Duodenal mucosa (tissue), 2 donors: ENCODE results near the gene AKAP6.

ENCODE experiments used
- H3K27ac ChIP-seq: one replicate; pipeline ENCODE4 v1.7.0; 2013; ENCODE audit warnings: low read depth, low read length
- H3K27me3 ChIP-seq, 2 donors: one replicate each; pipeline ENCODE4 v1.7.0; 2013; ENCODE audit warnings: low read length in 2 of 2, control low read depth in 1 of 2; ENCODE audit not compliant: insufficient read depth in 2 of 2, control insufficient read depth in 1 of 2
- H3K36me3 ChIP-seq, 2 donors: one replicate each; pipeline ENCODE4 v1.7.0; 2013; ENCODE audit warnings: low read length in 2 of 2, control low read depth in 1 of 2; ENCODE audit not compliant: insufficient read depth in 2 of 2, control insufficient read depth in 1 of 2
- H3K4me1 ChIP-seq, 2 donors: one replicate each; pipeline ENCODE4 v1.7.0; 2013; ENCODE audit warnings: low read length in 2 of 2, control low read depth in 1 of 2; ENCODE audit not compliant: insufficient read depth in 2 of 2, control insufficient read depth in 1 of 2
- H3K4me3 ChIP-seq, 2 donors: one replicate each; pipeline ENCODE4 v1.7.0; 2013; ENCODE audit warnings: low read length in 2 of 2, low read depth in 1 of 2
- H3K9ac ChIP-seq, 2 donors: one replicate each; pipeline ENCODE4 v1.7.0; 2013; ENCODE audit warnings: low read length in 2 of 2, low read depth in 1 of 2
- H3K9me3 ChIP-seq, 2 donors: one replicate each; pipeline ENCODE4 v1.7.0; 2013; ENCODE audit warnings: low read length in 2 of 2, control low read depth in 1 of 2; ENCODE audit not compliant: control insufficient read depth in 1 of 2

The AKAP6 gene

DNA sequence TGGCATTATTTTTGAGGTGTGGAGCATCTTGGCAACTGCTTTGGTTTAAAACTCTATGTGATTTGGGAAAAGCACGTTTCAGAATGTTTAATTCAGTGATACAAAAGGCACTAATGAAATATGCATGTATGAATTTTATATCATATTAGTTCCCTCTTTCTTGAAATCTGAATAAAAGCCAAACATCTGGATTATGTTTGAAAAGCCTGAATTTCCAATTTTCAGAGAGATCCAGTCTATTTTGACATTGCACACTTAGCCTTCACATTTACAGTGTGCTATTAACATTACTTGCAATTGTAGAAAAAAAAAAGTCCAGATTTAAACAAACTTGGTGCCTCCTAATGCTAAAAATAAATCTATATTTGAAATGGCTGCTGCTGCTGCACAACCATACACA lies 390.5 kb downstream of the AKAP6 start:
- H3K4me3 ChIP-seq = no peak overlapping the region
- no peak overlapping the region for H3K9ac ChIP-seq
- H3K27ac ChIP-seq = no peak overlapping the region
- H3K9me3 ChIP-seq = no peaks in the 10 kb centered on the region
- no peaks in the 10 kb centered on the region for H3K4me1 ChIP-seq
- no peaks in the 10 kb centered on the region for H3K36me3 ChIP-seq
- H3K27me3 ChIP-seq = no peaks in the 10 kb centered on the region

- Histone ChIP-seq H3K27ac (no peak overlapping the region), H3K4me1 (no peaks in the 10 kb centered on the region)
These were observed 391.8 kb downstream of the AKAP6 start for GRCh38 chr14:32720927-32721326.

GRCh38 chr14:32722631-32723183 lies 393.6 kb downstream of the AKAP6 start:
- Histone ChIP-seq H3K4me1 (no peaks in the 10 kb centered on the region), H3K27me3 (no peaks in the 10 kb centered on the region), H3K9ac (no peak overlapping the region), H3K9me3 (no peaks in the 10 kb centered on the region), H3K36me3 (no peaks in the 10 kb centered on the region), H3K27ac (no peak overlapping the region), H3K4me3 (no peak overlapping the region)

More at GRCh38 chr14:32720927-32721326, 391.8 kb downstream of the AKAP6 start:
- no peaks in the 10 kb centered on the region for H3K36me3 ChIP-seq
- H3K9ac ChIP-seq = no peak overlapping the region
- no peak overlapping the region for H3K4me3 ChIP-seq
- no peaks in the 10 kb centered on the region for H3K27me3 ChIP-seq
- H3K9me3 ChIP-seq = no peaks in the 10 kb centered on the region

- Histone ChIP-seq H3K4me3 (no peak overlapping the region), H3K9me3 (no peaks in the 10 kb centered on the region), H3K27me3 (no peaks in the 10 kb centered on the region), H3K9ac (no peak overlapping the region), H3K4me1 (no peaks in the 10 kb centered on the region), H3K36me3 (no peaks in the 10 kb centered on the region), H3K27ac (no peak overlapping the region)
These were observed 395.9 kb downstream of the AKAP6 start for GRCh38 chr14:32724867-32725471.

GRCh38 chr14:32726516-32726915 lies 397.4 kb downstream of the AKAP6 start:
- Histone ChIP-seq H3K9ac (no peak overlapping the region), H3K36me3 (no peaks in the 10 kb centered on the region), H3K9me3 (no peaks in the 10 kb centered on the region), H3K4me3 (no peak overlapping the region), H3K4me1 (no peaks in the 10 kb centered on the region), H3K27me3 (no peaks in the 10 kb centered on the region), H3K27ac (no peak overlapping the region)

- Histone ChIP-seq H3K4me1 (no peaks in the 10 kb centered on the region), H3K4me3 (no peak overlapping the region), H3K9me3 (no peaks in the 10 kb centered on the region), H3K9ac (no peak overlapping the region), H3K27ac (no peak overlapping the region), H3K36me3 (no peaks in the 10 kb centered on the region), H3K27me3 (no peaks in the 10 kb centered on the region)
These were observed 398.7 kb downstream of the AKAP6 start for GRCh38 chr14:32727832-32728231.

DNA sequence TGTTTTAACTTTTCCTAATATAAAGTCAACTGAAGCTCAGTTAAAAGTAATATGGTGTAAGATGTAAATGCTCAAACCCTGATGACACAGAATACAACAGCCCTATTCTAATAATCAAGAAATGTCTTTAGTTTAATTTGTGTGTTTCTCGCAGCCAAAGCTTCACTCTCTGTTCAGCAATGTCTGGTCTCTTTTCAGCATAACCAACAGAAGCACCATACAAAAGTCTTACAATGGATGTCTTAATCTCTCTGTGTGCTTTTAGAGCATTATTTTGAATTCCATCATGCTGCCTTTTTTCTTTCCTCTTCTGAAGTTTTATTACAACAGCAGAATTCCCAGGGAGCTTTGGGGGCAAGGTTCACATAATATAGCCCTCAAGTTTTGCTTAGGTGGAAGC lies 399.4 kb downstream of the AKAP6 start:
- H3K4me3 ChIP-seq = no peak overlapping the region
- no peaks in the 10 kb centered on the region for H3K27me3 ChIP-seq
- H3K36me3 ChIP-seq = no peaks in the 10 kb centered on the region
- no peak overlapping the region for H3K9ac ChIP-seq
- H3K27ac ChIP-seq = no peak overlapping the region
- H3K4me1 ChIP-seq = no peaks in the 10 kb centered on the region
- no peaks in the 10 kb centered on the region for H3K9me3 ChIP-seq

GRCh38 chr14:32728976-32729375 lies 399.9 kb downstream of the AKAP6 start:
- H3K27ac ChIP-seq = no peak overlapping the region
- no peaks in the 10 kb centered on the region for H3K4me1 ChIP-seq
- no peaks in the 10 kb centered on the region for H3K27me3 ChIP-seq
- no peak overlapping the region for H3K4me3 ChIP-seq
- H3K36me3 ChIP-seq = no peaks in the 10 kb centered on the region
- H3K9ac ChIP-seq = no peak overlapping the region
- H3K9me3 ChIP-seq = no peaks in the 10 kb centered on the region

- no peaks in the 10 kb centered on the region for H3K9me3 ChIP-seq
- no peak overlapping the region for H3K27ac ChIP-seq
- no peak overlapping the region for H3K9ac ChIP-seq
- no peaks in the 10 kb centered on the region for H3K27me3 ChIP-seq
- H3K36me3 ChIP-seq = no peaks in the 10 kb centered on the region
- H3K4me3 ChIP-seq = no peak overlapping the region
- H3K4me1 ChIP-seq = no peaks in the 10 kb centered on the region
These were observed 402.2 kb downstream of the AKAP6 start for GRCh38 chr14:32731249-32731648.

DNA sequence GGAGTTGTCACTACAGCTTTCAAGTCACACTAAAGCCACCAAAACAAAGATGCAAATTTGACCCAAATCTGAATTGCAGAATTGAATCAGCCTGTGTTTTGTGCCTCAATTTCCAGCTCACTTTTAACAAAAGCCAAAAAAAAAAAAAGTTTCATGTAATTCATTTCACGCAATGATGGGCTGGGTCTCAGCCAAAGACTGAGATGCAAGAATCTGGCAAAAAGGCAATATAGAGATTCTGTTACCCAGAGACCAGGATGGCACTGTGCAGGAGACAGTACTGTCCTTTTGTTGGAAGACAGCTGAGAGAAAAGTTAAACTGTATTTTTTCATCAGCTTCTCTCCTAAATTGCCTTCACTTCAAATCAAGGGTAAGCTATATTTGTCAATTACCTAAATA lies 403.9 kb downstream of the AKAP6 start:
- Histone ChIP-seq H3K4me3 (no peak overlapping the region), H3K27me3 (no peaks in the 10 kb centered on the region), H3K9me3 (no peaks in the 10 kb centered on the region), H3K36me3 (no peaks in the 10 kb centered on the region), H3K4me1 (no peaks in the 10 kb centered on the region), H3K27ac (no peak overlapping the region), H3K9ac (no peak overlapping the region)
